Effector CD8-positive, alpha-beta T cell (primary cell): Measurements from ENCODE around the gene CSAG2.
"Not testable (repeated sequence)": the region's sequence is repeated elsewhere in the genome, so short reads cannot be mapped to it uniquely, and the experiment has no call there.

Experiments
- DNase-seq: peaks from one replicate; lab custom pipeline; 2025; lab: John Stamatoyannopoulos, UW
- total RNA-seq, 4 experiments: gene quantifications; one replicate each; lab custom pipeline; 2026; lab: John Stamatoyannopoulos, UW

CSAG2 gene
- total RNA-seq: 0 reads per million in 4 experiments

- DNase-seq: not testable (repeated sequence)
Observed at GRCh38 chrX:152709173-152709572, at the start of gene CSAG2. Gene CSAG2 (minus strand): TSS chrX:152709273. CDS start chrX:152709112, 161 bp downstream.

GRCh38 chrX:152754871-152755270 is 45.8 kb upstream of the CSAG2 start:
- not testable (repeated sequence) for DNase-seq

- not testable (repeated sequence) for DNase-seq
Observed at GRCh38 chrX:152753686-152754650, 44.9 kb upstream of the CSAG2 start, which contains the start of gene MAGEA2. Gene MAGEA2 (minus strand): TSS chrX:152753842. CDS start chrX:152751363, 2,479 bp downstream.

- DNase-seq: no peak
Observed at GRCh38 chrX:152738560-152738959, 29.5 kb upstream of the CSAG2 start.

- not testable (repeated sequence) for DNase-seq
Observed at GRCh38 chrX:152736528-152736927, 27.5 kb upstream of the CSAG2 start.

GRCh38 chrX:152735860-152736511 is 26.9 kb upstream of the CSAG2 start:
- DNase-seq: no peak

- no peak for DNase-seq
Observed at GRCh38 chrX:152735101-152735500, 26.0 kb upstream of the CSAG2 start.

- DNase-seq: not testable (repeated sequence)
Observed at GRCh38 chrX:152734143-152734858, 25.2 kb upstream of the CSAG2 start.

GRCh38 chrX:152733261-152733975 is 24.3 kb upstream of the CSAG2 start, which contains the start of the genes CSAG1 and MAGEA12:
Gene CSAG1 (minus strand): TSS chrX:152733721. CDS start chrX:152732460, 1,261 bp downstream.
Gene MAGEA12 (plus strand): TSS chrX:152733757. CDS start chrX:152736162, 2,405 bp downstream.
- DNase-seq: no peak

GRCh38 chrX:152725409-152725808 is 16.3 kb upstream of the CSAG2 start:
- DNase-seq: no peak

GRCh38 chrX:152713815-152714787 is 5.0 kb upstream of the CSAG2 start, which contains the start of gene MAGEA2B:
Gene MAGEA2B (plus strand): TSS chrX:152714628. CDS start chrX:152717107, 2,479 bp downstream.
- not testable (repeated sequence) for DNase-seq

GRCh38 chrX:152713195-152713594 is 4.1 kb upstream of the CSAG2 start:
- not testable (repeated sequence) for DNase-seq

GRCh38 chrX:152706500-152706899 is 2.6 kb downstream of the CSAG2 start:
- DNase-seq: not testable (repeated sequence)

GRCh38 chrX:152700390-152700789 is 8.7 kb downstream of the CSAG2 start:
- DNase-seq: not testable (repeated sequence)

GRCh38 chrX:152697952-152698931 is 10.8 kb downstream of the CSAG2 start, which contains the start of gene MAGEA3:
Gene MAGEA3 (plus strand): TSS chrX:152698794. CDS start chrX:152700833, 2,039 bp downstream.
- DNase-seq: not testable (repeated sequence)

GRCh38 chrX:152681012-152681411 is 28.1 kb downstream of the CSAG2 start:
- DNase-seq: not testable (repeated sequence)

- DNase-seq: not testable (repeated sequence)
Observed at GRCh38 chrX:152674652-152675051, 34.4 kb downstream of the CSAG2 start.

- DNase-seq: no peak
Observed at GRCh38 chrX:152674135-152674534, 34.9 kb downstream of the CSAG2 start.
